RCC 7860 (cell line): ENCODE measurements around the gene ARHGAP9.
"Not testable (repeated sequence)": the region's sequence is repeated elsewhere in the genome, so short reads cannot be mapped to it uniquely, and the experiment has no call there.

Source experiments
- DNase-seq: peaks from one replicate; pipeline ENCODE4 v3.0.0-alpha.2; 2015; ENCODE audit warnings: low spot score
- FAIRE-seq: peaks from 2 replicates; lab custom pipeline; 2012; peaks lifted over from hg19 to GRCh38; lab: Jason Lieb, UNC

Gene ARHGAP9

GRCh38 chr12:57517718-57518117 lies 38.1 kb upstream of the ARHGAP9 start:
- not testable (repeated sequence) for DNase-seq, FAIRE-seq

GRCh38 chr12:57517187-57517586 lies 37.5 kb upstream of the ARHGAP9 start:
- no peak for FAIRE-seq
- DNase-seq: peak; percentile 5

GRCh38 chr12:57516617-57517153 lies 37.0 kb upstream of the ARHGAP9 start:
- FAIRE-seq (no peak), DNase-seq (no peak)

GRCh38 chr12:57515934-57516541 lies 36.4 kb upstream of the ARHGAP9 start:
- FAIRE-seq (no peak), DNase-seq (no peak)

- FAIRE-seq: no peak
- no peak for DNase-seq
These were observed 35.8 kb upstream of the ARHGAP9 start for GRCh38 chr12:57515408-57515933.

- no peak for DNase-seq
- FAIRE-seq: no peak
These were observed 35.2 kb upstream of the ARHGAP9 start for GRCh38 chr12:57514720-57515407.

GRCh38 chr12:57514246-57514645 lies 34.6 kb upstream of the ARHGAP9 start:
- not testable (repeated sequence) for DNase-seq, FAIRE-seq

- not testable (repeated sequence) for FAIRE-seq
These were observed 34.0 kb upstream of the ARHGAP9 start for GRCh38 chr12:57513677-57514076.

GRCh38 chr12:57513266-57513665 lies 33.6 kb upstream of the ARHGAP9 start:
- FAIRE-seq: no peak
- no peak for DNase-seq

More at GRCh38 chr12:57513677-57514076, 34.0 kb upstream of the ARHGAP9 start:
- not testable (repeated sequence) for DNase-seq

GRCh38 chr12:57512665-57513064 lies 33.0 kb upstream of the ARHGAP9 start:
- FAIRE-seq (no peak), DNase-seq (no peak)

- DNase-seq (no peak), FAIRE-seq (no peak)
These were observed 32.1 kb upstream of the ARHGAP9 start for GRCh38 chr12:57511588-57512325.

GRCh38 chr12:57511161-57511560 lies 31.5 kb upstream of the ARHGAP9 start:
- DNase-seq: no peak
- no peak for FAIRE-seq

- not testable (repeated sequence) for DNase-seq, FAIRE-seq
These were observed 28.1 kb upstream of the ARHGAP9 start for GRCh38 chr12:57507796-57508195.

- not testable (repeated sequence) for DNase-seq, FAIRE-seq
These were observed 26.9 kb upstream of the ARHGAP9 start for GRCh38 chr12:57506541-57506940.

GRCh38 chr12:57502311-57502969 lies 22.8 kb upstream of the ARHGAP9 start:
- not testable (repeated sequence) for FAIRE-seq, DNase-seq

GRCh38 chr12:57500213-57500612 lies 20.5 kb upstream of the ARHGAP9 start:
- no peak for DNase-seq
- no peak for FAIRE-seq

GRCh38 chr12:57498571-57498970 lies 18.9 kb upstream of the ARHGAP9 start:
- no peak for FAIRE-seq
- DNase-seq: no peak

- FAIRE-seq (no peak), DNase-seq (no peak)
These were observed 18.5 kb upstream of the ARHGAP9 start for GRCh38 chr12:57498132-57498502.

- no peak for DNase-seq
These were observed 17.8 kb upstream of the ARHGAP9 start for GRCh38 chr12:57497223-57498131.

GRCh38 chr12:57496822-57497221 lies 17.2 kb upstream of the ARHGAP9 start:
- FAIRE-seq (no peak), DNase-seq (no peak)

More at GRCh38 chr12:57497223-57498131, 17.8 kb upstream of the ARHGAP9 start:
- no peak for FAIRE-seq
